ENCODE results near the gene TFR2. TPM values are rescaled to one million over a fixed set of nuclear protein-coding genes. Genes with fewer than 3 reads are reported as not detected.

The TFR2 gene
- total and polyA plus RNA-seq, 2 donors (not counting 1 experiment from before 2014, with no cell fraction given), result 5.9 to 10.0 TPM

DNA sequence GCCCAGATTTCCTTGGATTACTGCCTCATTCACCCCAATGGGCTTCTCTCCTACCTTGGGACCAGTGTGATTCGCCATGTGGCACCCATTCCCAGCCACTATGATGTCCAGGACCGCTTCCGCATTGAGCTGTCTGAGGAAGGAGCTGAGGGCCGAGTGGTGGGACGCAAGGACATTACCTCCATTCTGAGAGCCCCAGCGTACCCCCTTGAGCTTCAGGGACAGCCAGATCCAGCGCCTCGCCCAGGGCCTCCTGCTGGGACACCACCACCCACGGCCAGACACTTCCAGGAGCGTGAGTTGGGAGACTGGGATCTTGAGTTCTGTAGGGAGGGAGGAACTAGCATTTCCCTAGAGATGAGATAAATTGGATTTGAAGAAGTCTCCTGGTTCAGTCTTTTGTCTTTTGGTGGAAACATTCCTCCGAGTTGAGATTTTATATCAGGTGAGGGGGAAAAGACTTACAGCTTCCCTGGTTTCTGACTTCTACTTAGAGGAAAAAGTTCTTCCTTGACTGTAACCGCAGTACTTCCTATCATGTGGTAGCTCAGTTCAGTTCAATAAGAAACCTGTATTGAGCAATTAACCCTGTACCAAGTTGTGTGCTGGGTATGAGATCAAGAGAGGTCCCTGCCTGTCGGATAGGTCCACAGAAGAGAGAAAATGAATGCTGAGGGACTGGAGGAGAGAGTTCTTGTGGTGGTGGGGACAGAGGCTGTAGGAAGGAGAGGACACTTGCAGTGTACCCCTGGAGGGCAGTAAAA lies 27.8 kb downstream of the TFR2 start:
- intact Hi-C loops (cut with micrococcal nuclease), result loop anchor here (2.0 to 10.0 kb wide), 3 partner anchors 185 to 631 kb away; partner anchors contain the start of genes COPS6, FIS1, MEPCE and ZCWPW1
- H3K4me3 Mint-ChIP-seq, result peak overlapping the region; percentile 78
- 88% methylated on average over 12 of the region's 13 CpGs for WGBS (ENCODE audit: insufficient coverage)
- no peaks in the 10 kb centered on the region for H3K27me3 Mint-ChIP-seq
- H4K20me1 ChIP-seq (ENCODE audit: control insufficient read depth, insufficient read depth, low read length, poor library complexity, severe bottlenecking), result no peaks in the 10 kb centered on the region
- no peak overlapping the region for H2AFZ ChIP-seq (ENCODE audit: insufficient read depth, low read depth, low read length, poor library complexity, severe bottlenecking)
- ATAC-seq (ENCODE audit: low read depth) (no peak), DNase-seq (no peak)
- ChIA-PET POLR2A (interaction anchor here (0.6 to 2.6 kb wide), 5 partner anchors 8 to 182 kb away, joined by 3 to 26 read pairs (median 5); partner anchors contain the start of genes FBXO24 and LRCH4), CTCF (interaction anchor here (0.7 to 3.2 kb wide), 10 partner anchors 11 to 177 kb away, joined by 3 to 26 read pairs (median 7); partner anchors contain the start of genes GIGYF1, POP7 and PPP1R35)
- H3K4me1 Mint-ChIP-seq, result peaks cover 18% of the 10 kb centered on the region
- H3K4me2 ChIP-seq (replicated peaks; ENCODE audit: low read depth, low read length, poor library complexity, severe bottlenecking), result peak overlapping the region; percentile 96
- H3K36me3 ChIP-seq (replicated peaks in 1 of 2; ENCODE audit: control extremely low read depth in 1 of 2, control insufficient read depth in 1 of 2, extremely low read depth in 1 of 2, insufficient read depth in 2 of 2, low read length in 1 of 2), result peaks cover 0 to 3% of the 10 kb centered on the region in 2 experiments
- no peak overlapping the region for H3K27ac Mint-ChIP-seq
- no peak overlapping the region for H3K27ac ChIP-seq (ENCODE audit: low read length in 2 of 2)
- TF ChIP-seq EZH2 (IDR thresholded peaks at IDR 0.05; ENCODE audit: borderline replicate concordance, insufficient read depth, low read depth, low read length, poor library complexity, severe bottlenecking) (no peak), CTCF (IDR thresholded peaks at IDR 0.05) (no peak)
- H3K9me3 ChIP-seq (ENCODE audit: control extremely low read depth in 1 of 3, control insufficient read depth in 2 of 3, insufficient read depth in 1 of 3, low read length in 2 of 3), result no peaks in the 10 kb centered on the region
- H3K4me3 ChIP-seq (ENCODE audit: control extremely low read depth in 1 of 5, extremely low read depth in 1 of 5, insufficient read depth in 1 of 5, low read depth in 2 of 5, low read length in 4 of 5), result no peak overlapping the region
- H3K4me1 ChIP-seq (ENCODE audit: control insufficient read depth in 2 of 2, insufficient read depth in 2 of 2, low read length in 2 of 2), result peaks cover 13 to 19% of the 10 kb centered on the region in 2 donors
- no peaks in the 10 kb centered on the region for H3K79me2 ChIP-seq (ENCODE audit: control insufficient read depth, insufficient read depth, low read length)
- H3K27me3 ChIP-seq (replicated peaks in 1 of 4; ENCODE audit: control extremely low read depth in 1 of 4, control insufficient read depth in 3 of 4, insufficient read depth in 4 of 4, low read length in 3 of 4), result no peaks in the 10 kb centered on the region
- H3K9ac ChIP-seq (ENCODE audit: low read length), result no peak overlapping the region
- H3K9me3 Mint-ChIP-seq (ENCODE audit: insufficient read depth), result no peaks in the 10 kb centered on the region

Data from B cell (primary cell).